ENCODE results near the gene ACTR2. TPM values are rescaled to one million over a fixed set of nuclear protein-coding genes. Genes with fewer than 3 reads are reported as not detected.
"Not testable (repeated sequence)": the region's sequence is repeated elsewhere in the genome, so short reads cannot be mapped to it uniquely, and the experiment has no call there.

ACTR2 gene
- 100 to 1,000 TPM; 227 to 491 TPM for total RNA-seq

DNA sequence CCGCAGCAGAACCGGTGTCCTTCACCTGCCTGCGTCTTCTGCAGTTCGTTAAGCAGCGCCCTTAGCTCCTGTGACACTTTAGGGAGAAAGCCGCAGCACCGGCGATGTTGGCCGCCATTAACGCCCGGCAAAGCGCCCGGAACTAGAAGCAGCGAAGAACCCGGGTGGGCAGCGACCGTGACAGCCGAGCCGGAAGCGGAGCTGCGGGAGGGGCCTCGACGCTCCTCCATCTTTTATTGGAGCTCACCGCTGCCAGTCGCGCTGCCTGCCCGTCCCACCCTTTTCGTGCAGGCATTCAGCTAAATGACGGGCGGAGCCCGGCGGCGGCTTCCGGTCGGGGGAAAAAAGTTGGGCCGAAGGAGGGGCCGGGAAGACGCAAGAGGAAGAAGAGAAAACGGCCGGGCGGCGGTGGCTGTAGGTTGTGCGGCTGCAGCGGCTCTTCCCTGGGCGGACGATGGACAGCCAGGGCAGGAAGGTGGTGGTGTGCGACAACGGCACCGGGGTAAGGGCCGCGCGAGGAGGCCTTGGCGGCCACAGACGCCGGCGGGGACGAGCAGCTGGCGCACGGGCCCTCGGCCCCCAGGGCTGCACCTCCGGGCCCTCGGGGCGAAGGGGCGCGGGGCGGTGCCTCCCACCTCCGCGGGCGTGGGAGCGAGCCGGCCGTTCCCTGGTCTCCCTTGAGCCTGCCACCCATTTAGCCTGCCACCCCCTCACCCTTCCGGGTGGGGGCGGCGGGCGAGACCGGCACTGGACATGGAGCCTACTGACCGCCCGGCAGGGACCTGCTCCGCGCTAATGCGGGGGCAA lies at the start of gene ACTR2:
TSS of gene ACTR2 (plus strand) at position 376 of the 807 bp plus-strand sequence. CDS start at position 455, 79 bp downstream.
- H3K27me3 Mint-ChIP-seq, result no peaks in the 10 kb centered on the region
- H3K4me3 Mint-ChIP-seq, result peak within 1 kb of the TSS; percentile 94
- H3K27ac Mint-ChIP-seq, result peak within 1 kb of the TSS; percentile 95 to 98
- H3K36me3 Mint-ChIP-seq, result peaks cover 15% of the 10 kb centered on the region
- ATAC-seq (peak; percentile 95 to 98), DNase-seq (ENCODE audit: low spot score) (peak; percentile 96)
- peaks cover 20 to 27% of the 10 kb centered on the region in 2 donors for H3K4me1 Mint-ChIP-seq (ENCODE audit: low read depth in 2 of 2)
- H3K9me3 Mint-ChIP-seq, result no peaks in the 10 kb centered on the region

DNA sequence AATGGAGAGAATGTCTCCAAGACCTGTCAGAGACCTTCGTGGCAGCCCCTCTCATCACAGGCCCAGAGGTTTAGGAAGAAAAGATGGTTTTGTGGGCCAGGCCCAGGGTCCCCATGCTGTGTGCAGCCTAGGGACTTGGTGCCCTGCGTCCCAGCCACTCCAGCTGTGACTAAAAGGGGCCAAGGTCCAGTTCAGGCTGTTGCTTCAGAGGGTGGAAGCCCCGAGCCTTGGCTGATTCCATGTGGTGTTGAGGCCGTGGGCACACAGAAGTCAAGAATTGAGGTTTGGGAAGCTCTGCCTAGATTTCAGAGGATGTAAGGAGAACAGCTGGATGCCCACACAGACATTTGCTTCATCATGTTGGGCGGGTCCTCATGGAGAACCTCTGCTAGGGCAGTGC lies 45.1 kb upstream of the ACTR2 start:
- Mint-ChIP-seq H3K4me3 (no peak overlapping the region), H3K4me1 (ENCODE audit: low read depth in 2 of 2) (peaks cover 6 to 9% of the 10 kb centered on the region in 2 donors), H3K36me3 (no peaks in the 10 kb centered on the region), H3K27me3 (peaks cover 0 to 9% of the 10 kb centered on the region in 2 donors), H3K27ac (no peak overlapping the region), H3K9me3 (no peaks in the 10 kb centered on the region)
- DNase-seq (ENCODE audit: low spot score) (no peak), ATAC-seq (no peak)

DNA sequence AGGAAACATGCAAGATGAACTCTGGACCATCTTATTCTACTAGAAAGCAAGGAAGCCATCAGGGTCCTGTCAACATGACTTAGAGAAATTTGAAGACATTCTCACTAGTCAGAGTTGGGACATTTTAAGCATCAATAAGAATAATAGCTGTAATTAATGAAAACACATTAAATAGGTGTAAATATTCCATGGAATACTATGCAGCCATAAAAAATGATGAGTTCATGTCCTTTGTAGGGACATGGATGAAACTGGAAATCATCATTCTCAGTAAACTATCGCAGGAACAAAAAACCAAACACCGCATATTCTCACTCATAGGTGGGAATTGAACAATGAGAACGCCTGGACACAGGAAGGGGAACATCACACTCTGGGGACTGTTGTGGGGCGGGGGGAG lies 44.2 kb upstream of the ACTR2 start:
- not testable (repeated sequence) for H3K27ac Mint-ChIP-seq; H3K27me3 Mint-ChIP-seq; H3K4me3 Mint-ChIP-seq; H3K9me3 Mint-ChIP-seq; H3K4me1 Mint-ChIP-seq (ENCODE audit: low read depth in 2 of 2); ATAC-seq; DNase-seq (ENCODE audit: low spot score); H3K36me3 Mint-ChIP-seq

DNA sequence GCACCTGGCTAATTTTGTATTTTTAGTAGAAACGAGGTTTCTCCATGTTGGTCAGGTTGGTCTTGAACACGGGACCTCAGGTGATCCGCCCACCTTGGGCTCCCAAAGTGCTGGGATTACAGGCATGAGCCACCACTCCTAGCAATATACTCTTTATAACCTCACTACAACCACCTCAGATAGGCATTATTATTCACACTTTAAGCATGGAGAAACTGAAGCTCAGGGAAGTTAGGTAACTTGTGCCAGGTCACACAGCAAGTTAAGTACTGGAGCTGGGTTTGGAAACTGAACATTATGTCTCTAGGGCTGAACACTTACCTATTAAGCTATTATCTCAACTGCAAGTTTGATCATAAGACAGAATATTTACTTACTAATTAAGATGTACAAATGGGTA lies 42.6 kb upstream of the ACTR2 start:
- Mint-ChIP-seq H3K27ac (no peak overlapping the region), H3K4me1 (ENCODE audit: low read depth in 2 of 2) (peaks cover 8 to 10% of the 10 kb centered on the region in 2 donors), H3K36me3 (no peaks in the 10 kb centered on the region), H3K27me3 (peaks cover 13 to 15% of the 10 kb centered on the region in 2 donors), H3K4me3 (no peak overlapping the region), H3K9me3 (no peaks in the 10 kb centered on the region)
- no peak for ATAC-seq
- DNase-seq (ENCODE audit: low spot score), result no peak

DNA sequence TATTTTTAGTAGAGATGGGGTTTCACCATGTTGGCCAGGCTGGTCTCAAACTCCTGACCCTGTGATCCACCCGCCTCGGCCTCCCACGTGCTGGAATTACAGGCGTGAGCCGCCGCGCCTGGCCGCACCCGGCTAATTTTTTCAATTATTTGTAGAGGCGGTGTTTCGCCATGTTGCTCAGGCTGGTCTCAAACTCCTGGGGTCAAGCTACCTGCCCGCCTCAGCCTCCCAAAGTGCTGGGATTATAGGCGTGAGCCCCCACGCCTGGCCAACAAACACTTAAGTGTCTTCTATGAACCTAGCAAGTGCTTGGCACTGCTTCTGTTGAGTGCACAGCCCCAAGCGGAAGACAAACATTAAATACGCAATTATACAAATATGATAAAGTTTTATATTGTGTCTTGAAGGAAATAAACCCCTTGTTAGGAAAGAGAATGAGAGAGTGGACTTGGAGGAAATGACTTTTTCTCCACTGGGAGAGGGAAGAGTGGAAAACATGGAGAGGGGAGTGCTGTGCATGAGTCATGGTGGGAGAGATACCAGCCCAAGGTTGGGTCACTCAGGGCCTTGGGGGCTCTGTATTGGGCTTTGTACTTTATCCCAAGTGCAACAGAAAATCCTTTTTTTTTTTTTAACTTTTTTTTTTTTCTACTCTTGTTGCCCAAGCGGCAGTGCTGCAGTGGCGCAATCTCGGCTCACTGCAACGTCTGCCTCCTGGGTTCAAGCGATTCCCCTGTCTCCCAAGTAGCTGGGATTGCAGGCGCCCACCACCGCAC lies 41.4 kb upstream of the ACTR2 start:
- Mint-ChIP-seq H3K4me1 (ENCODE audit: low read depth in 2 of 2) (peaks cover 8 to 10% of the 10 kb centered on the region in 2 donors), H3K9me3 (no peaks in the 10 kb centered on the region), H3K27me3 (peaks cover 10 to 20% of the 10 kb centered on the region in 2 donors), H3K27ac (no peak overlapping the region), H3K4me3 (no peak overlapping the region), H3K36me3 (no peaks in the 10 kb centered on the region)
- ATAC-seq (no peak), DNase-seq (ENCODE audit: low spot score) (no peak)

DNA sequence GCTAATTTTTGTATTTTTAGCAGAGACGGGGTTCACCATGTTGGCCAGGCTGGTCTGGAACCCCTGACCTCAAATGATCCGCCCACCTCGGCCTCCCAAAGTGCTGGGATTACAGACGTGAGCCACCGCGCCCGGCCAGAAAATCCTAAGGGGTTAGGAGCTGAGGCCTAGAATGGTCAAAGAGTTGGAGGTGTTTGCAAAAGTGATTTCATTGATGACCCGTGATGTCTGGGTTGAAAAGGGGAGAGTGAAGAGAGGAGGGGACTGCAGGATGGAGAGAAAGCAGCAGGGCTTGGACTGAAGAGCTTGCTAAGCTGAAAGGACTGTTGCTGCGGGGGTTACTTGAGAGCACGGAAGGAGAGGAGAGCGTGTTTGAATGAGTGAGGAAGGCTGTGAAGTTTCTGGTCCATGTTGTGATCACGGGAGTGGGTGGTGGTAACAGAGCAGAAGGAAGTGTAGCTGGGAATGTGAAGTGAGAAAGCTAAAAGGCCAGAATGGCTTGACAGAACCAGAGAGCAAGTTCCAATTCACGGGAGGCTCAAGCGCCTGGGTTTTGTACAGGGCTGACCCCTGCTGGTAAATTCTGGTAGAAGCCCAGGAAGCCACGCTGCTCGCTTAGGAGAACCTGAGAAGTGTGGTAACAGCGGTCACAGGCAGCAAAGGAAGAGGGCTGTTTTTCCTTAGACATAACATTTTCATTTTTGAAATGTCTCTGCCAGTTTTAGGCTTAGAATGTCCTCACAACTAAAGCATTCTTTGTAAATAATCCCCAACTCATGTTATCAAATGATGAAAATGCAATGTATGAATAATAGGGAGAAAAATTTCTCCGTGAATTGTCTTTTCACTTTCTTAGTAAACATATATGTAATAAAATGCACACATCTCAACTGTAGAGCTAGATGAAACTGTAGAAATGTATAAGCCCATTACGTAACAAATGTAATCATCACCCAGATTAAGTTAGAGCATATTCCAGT lies 40.5 kb upstream of the ACTR2 start:
- peaks cover 8 to 10% of the 10 kb centered on the region in 2 donors for H3K4me1 Mint-ChIP-seq (ENCODE audit: low read depth in 2 of 2)
- no peak overlapping the region for H3K27ac Mint-ChIP-seq
- no peak overlapping the region for H3K4me3 Mint-ChIP-seq
- H3K36me3 Mint-ChIP-seq, result no peaks in the 10 kb centered on the region
- ATAC-seq (peak; percentile 82 to 86), DNase-seq (ENCODE audit: low spot score) (peak; percentile 73)
- no peaks in the 10 kb centered on the region for H3K9me3 Mint-ChIP-seq
- H3K27me3 Mint-ChIP-seq, result peaks cover 6 to 27% of the 10 kb centered on the region in 2 donors

DNA sequence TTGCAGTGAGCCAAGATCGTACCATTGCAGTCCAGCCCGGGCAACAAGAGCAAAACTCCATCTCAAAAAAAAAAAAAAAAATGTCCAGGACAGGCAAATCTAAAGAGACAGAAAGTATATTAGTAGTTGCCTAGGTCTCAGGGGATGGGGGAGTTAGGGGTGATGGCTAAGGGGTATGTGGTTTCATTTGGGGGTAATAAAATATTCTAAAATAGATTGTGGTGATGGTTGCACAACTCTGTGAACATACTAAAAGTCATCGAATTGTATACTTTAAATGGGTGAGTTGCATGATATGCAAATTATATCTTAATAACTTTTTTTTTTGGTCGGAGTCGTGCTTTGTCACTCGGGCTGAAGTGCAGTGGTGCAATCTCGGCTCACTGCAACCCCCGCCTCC lies 34.2 kb upstream of the ACTR2 start:
- no peaks in the 10 kb centered on the region for H3K4me1 Mint-ChIP-seq (ENCODE audit: low read depth in 2 of 2)
- no peaks in the 10 kb centered on the region for H3K9me3 Mint-ChIP-seq
- peaks cover 6 to 36% of the 10 kb centered on the region in 2 donors for H3K27me3 Mint-ChIP-seq
- DNase-seq (ENCODE audit: low spot score), result no peak
- H3K4me3 Mint-ChIP-seq, result no peak overlapping the region
- ATAC-seq, result no peak
- H3K36me3 Mint-ChIP-seq, result no peaks in the 10 kb centered on the region
- no peak overlapping the region for H3K27ac Mint-ChIP-seq

DNA sequence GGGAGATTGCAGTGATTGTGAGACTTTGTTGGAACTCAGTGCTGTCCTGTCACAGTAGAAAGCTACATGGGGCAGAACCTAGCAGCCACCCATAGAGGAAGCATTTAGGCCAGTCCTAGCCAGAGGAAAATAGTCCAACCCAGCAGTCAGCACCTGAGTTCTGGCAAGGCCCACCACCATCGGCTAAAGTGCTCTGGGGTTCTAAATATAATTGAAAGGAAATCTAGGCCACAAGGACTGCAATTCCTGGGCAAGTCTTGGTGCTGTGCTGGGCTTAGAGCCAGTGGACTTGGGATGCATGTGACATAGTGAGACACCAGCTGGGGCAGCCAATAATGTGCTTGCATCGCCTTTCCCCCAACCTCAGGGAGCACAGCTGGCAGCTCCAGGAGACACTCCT lies 28.9 kb upstream of the ACTR2 start:
- no peak overlapping the region for H3K4me3 Mint-ChIP-seq
- peaks cover 0 to 16% of the 10 kb centered on the region in 2 donors for H3K27me3 Mint-ChIP-seq
- no peaks in the 10 kb centered on the region for H3K4me1 Mint-ChIP-seq (ENCODE audit: low read depth in 2 of 2)
- no peak overlapping the region for H3K27ac Mint-ChIP-seq
- H3K9me3 Mint-ChIP-seq, result no peaks in the 10 kb centered on the region
- DNase-seq (ENCODE audit: low spot score) (no peak), ATAC-seq (no peak)
- H3K36me3 Mint-ChIP-seq, result no peaks in the 10 kb centered on the region

DNA sequence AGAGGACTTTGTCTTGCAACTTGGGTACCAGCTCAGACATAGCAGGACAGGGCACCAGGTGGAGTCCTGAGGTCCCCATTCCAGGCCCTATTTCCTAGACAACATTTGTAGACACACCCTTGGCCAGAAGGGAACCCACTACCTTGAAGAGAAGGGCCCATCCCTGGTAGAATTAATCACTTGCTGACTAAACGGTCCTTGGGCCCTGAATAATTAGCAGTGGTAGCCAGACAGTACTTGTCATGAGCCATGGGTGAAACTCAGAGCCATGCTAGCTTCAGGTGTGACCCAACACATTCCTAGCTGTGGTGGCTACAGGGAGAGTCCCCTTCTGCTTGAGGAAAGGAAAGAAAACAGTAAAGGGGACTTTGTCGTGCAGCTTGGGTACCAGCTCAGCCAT lies 28.5 kb upstream of the ACTR2 start:
- no peak for DNase-seq (ENCODE audit: low spot score)
- H3K36me3 Mint-ChIP-seq, result no peaks in the 10 kb centered on the region
- peaks cover 0 to 16% of the 10 kb centered on the region in 2 donors for H3K27me3 Mint-ChIP-seq
- no peak overlapping the region for H3K27ac Mint-ChIP-seq
- H3K4me3 Mint-ChIP-seq, result no peak overlapping the region
- ATAC-seq, result no peak
- no peaks in the 10 kb centered on the region for H3K9me3 Mint-ChIP-seq
- H3K4me1 Mint-ChIP-seq (ENCODE audit: low read depth in 2 of 2), result no peaks in the 10 kb centered on the region

DNA sequence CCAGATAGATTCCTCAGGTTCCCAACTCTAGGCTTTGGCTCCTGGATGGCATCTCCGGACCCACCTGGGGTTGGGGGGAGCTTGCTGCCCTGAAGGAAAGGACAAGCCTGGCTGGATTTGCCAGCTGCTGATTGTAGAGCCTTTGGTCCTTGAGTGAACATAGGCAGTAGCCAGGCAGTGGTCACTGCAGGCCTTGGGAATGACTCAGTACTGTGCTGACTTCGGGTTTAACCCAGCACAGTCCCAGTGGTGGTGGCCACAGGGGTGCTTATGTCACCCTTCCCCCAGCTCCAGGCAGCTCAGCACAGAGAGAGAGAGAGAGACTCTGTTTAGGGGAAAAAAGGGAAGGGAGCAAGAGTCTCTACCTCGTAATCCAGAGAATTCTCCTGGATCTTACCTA lies 27.7 kb upstream of the ACTR2 start:
- no peaks in the 10 kb centered on the region for H3K4me1 Mint-ChIP-seq (ENCODE audit: low read depth in 2 of 2)

DNA sequence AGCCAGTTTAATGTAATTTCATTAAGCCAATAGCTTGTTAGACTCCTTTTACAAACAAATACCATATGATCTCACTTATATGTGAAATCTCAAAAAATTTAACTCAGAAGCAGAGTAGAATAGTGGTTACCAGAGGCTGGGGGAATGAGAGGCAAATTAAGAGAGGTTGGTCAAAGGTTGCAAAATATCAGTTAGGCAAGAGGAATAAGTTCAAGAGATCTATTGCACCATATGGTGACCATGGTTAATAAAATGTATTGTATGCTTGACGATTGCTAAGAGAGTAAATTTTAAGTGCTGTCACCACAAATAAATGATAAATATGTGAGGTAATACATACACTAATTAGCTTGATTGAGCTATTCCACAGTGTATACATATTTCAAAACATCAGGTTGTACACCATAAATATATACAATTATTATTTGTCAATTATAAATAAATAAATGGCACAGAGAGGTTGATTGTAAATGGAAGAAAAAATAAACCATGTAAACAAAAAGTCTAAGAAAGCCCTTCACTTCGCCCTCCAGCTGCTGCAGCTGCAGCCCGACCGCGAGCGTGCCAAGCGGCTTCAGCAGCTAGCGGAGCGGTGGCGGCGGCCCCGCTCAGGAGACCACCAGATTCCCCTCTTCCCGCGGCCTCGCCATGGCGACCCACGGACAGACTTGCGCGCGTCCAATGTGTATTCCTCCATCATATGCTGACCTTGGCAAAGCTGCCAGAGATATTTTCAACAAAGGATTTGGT lies 23.0 kb upstream of the ACTR2 start:
- Mint-ChIP-seq H3K36me3 (no peaks in the 10 kb centered on the region), H3K4me1 (ENCODE audit: low read depth in 2 of 2) (no peaks in the 10 kb centered on the region), H3K4me3 (no peak overlapping the region), H3K27ac (no peak overlapping the region), H3K9me3 (no peaks in the 10 kb centered on the region), H3K27me3 (peaks cover 0 to 7% of the 10 kb centered on the region in 2 donors)
- ATAC-seq, result no peak
- no peak for DNase-seq (ENCODE audit: low spot score)

More for the DNA sequence above, 27.7 kb upstream of the ACTR2 start:
- Mint-ChIP-seq H3K27me3 (peaks cover 0 to 14% of the 10 kb centered on the region in 2 donors), H3K9me3 (no peaks in the 10 kb centered on the region), H3K36me3 (no peaks in the 10 kb centered on the region), H3K27ac (no peak overlapping the region), H3K4me3 (no peak overlapping the region)
- DNase-seq (ENCODE audit: low spot score) (no peak), ATAC-seq (no peak)

DNA sequence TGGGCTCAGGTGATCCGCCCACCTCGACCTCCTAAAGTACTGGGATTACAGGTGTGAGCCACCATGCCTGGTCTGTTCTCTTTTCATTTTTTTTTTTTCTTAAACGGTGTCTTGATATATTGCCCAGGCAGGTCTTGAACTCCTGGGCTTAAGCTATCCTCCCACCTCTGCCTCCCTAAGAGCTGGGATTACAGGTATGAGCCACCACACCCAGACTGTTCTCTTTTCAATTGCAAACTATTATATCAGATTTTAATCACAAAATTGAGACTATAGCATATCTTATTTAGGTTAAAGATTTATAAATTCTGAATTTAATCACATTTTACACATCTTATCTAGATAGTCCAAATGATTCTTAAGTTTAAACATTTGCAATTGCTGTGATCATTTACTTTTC lies 15.5 kb upstream of the ACTR2 start:
- Mint-ChIP-seq H3K36me3 (no peaks in the 10 kb centered on the region), H3K4me1 (ENCODE audit: low read depth in 2 of 2) (no peaks in the 10 kb centered on the region), H3K4me3 (no peak overlapping the region), H3K27me3 (no peaks in the 10 kb centered on the region), H3K9me3 (no peaks in the 10 kb centered on the region), H3K27ac (no peak overlapping the region)
- DNase-seq (ENCODE audit: low spot score) (no peak), ATAC-seq (no peak)

DNA sequence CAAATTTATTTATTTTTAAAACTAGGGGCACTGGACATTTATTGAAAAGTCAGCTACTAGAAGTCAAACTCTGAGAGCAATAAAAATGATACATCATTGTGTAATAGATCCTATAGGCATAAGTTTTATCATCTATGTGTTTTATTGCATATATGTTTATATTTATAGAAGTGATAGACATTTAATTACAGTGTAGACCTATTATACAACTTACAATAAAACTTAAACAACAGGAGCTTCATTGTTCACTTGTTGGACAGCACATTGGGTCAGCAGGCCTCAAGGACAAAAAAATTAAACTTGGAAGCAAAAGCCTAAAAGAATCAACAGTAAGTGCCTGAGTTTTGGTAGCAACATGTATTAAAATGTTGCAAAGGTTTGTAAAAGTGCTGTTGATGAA lies 15.0 kb upstream of the ACTR2 start:
- no peaks in the 10 kb centered on the region for H3K36me3 Mint-ChIP-seq
- H3K27me3 Mint-ChIP-seq, result no peaks in the 10 kb centered on the region
- no peaks in the 10 kb centered on the region for H3K4me1 Mint-ChIP-seq (ENCODE audit: low read depth in 2 of 2)
- no peak for ATAC-seq
- H3K27ac Mint-ChIP-seq, result no peak overlapping the region
- no peak for DNase-seq (ENCODE audit: low spot score)
- H3K9me3 Mint-ChIP-seq, result no peaks in the 10 kb centered on the region
- no peak overlapping the region for H3K4me3 Mint-ChIP-seq

Measured in natural killer cell treated with Interleukin-12 subunit alpha and Interleukin-12 subunit beta and Interleukin-15 and Interleukin-18, amount 100 ng/mL, for 72 hours (primary cell).